ENCODE data around the gene ATP10A.

Gene ATP10A

DNA sequence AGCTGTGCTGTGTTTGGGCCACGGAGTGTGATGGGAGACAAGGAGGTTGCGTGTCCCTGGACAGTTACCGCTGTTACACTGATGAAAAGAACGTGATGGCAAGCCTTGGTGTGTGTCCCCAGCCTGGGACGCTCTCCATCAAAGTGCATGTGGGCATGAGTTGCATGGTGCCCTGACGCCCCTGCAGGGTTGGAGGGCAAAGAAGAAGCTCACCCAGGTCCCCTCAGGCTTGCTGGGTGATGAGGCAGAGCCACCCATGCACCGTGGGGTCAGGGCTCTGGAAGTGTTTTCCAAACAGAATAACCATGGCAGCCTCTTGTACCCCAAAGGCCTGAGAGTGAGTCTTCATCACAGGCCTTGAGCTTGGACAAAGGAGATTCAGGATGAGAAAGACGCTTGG lies 189.2 kb downstream of the ATP10A start:
- no peak for DNase-seq (ENCODE audit: low read depth)
- no peak overlapping the region for H3K4me3 ChIP-seq (ENCODE audit: control insufficient read depth, low read depth, low read length)
- TF ChIP-seq, protein P1, sequence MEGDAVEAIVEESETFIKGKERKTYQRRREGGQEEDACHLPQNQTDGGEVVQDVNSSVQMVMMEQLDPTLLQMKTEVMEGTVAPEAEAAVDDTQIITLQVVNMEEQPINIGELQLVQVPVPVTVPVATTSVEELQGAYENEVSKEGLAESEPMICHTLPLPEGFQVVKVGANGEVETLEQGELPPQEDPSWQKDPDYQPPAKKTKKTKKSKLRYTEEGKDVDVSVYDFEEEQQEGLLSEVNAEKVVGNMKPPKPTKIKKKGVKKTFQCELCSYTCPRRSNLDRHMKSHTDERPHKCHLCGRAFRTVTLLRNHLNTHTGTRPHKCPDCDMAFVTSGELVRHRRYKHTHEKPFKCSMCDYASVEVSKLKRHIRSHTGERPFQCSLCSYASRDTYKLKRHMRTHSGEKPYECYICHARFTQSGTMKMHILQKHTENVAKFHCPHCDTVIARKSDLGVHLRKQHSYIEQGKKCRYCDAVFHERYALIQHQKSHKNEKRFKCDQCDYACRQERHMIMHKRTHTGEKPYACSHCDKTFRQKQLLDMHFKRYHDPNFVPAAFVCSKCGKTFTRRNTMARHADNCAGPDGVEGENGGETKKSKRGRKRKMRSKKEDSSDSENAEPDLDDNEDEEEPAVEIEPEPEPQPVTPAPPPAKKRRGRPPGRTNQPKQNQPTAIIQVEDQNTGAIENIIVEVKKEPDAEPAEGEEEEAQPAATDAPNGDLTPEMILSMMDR (conservative IDR thresholded peaks at IDR 0.05; ENCODE audit: control insufficient read depth, insufficient read depth, low read depth, low read length), result no peak

DNA sequence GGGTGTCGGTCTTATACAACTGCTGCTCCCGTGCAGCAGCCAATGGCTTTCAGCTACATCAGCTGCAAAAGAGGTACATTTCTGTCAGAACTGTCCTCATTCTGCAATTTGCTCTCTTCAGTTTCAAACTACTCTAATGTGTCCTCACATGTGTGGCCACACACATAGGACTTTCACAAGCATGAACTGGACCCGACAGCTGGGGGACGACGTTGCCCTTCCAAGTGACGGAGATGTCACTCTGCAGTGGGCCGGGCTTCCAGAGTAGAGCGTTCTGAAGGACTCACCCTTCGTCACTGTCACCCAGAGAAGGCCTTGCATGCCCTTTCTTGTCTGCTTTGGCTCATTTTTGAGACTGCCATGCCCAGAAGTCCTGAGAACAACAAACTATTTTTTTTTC lies 189.8 kb downstream of the ATP10A start:
- H3K4me3 ChIP-seq (ENCODE audit: control insufficient read depth, low read depth, low read length), result no peak overlapping the region
- TF ChIP-seq, protein P1 (conservative IDR thresholded peaks at IDR 0.05; ENCODE audit: control insufficient read depth, insufficient read depth, low read depth, low read length), result no peak
- no peak for DNase-seq (ENCODE audit: low read depth)

DNA sequence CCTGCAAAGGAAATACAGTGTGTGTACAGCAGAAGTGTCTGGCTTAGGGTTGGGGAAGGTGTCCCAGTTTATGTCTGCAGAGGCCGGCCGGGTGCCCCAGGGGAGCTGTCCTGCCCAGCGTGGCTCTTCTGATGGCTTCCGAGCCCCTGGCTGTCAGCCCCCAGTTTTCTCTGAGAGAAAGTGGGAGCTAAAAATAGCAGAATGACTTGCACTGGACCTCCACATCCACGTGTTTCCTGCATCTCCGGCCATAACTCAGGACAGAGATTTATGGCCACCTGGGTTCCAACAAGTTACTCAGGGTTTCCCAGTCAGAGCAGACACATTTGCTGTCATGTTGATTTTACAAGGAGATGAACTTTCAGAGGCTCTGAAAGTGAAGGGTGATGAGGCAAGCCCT lies 192.0 kb downstream of the ATP10A start:
- peak; percentile 33 for DNase-seq (ENCODE audit: low read depth)
- no peak overlapping the region for H3K4me3 ChIP-seq (ENCODE audit: control insufficient read depth, low read depth, low read length)
- TF ChIP-seq, protein P1 (conservative IDR thresholded peaks at IDR 0.05; ENCODE audit: control insufficient read depth, insufficient read depth, low read depth, low read length), result no peak

DNA sequence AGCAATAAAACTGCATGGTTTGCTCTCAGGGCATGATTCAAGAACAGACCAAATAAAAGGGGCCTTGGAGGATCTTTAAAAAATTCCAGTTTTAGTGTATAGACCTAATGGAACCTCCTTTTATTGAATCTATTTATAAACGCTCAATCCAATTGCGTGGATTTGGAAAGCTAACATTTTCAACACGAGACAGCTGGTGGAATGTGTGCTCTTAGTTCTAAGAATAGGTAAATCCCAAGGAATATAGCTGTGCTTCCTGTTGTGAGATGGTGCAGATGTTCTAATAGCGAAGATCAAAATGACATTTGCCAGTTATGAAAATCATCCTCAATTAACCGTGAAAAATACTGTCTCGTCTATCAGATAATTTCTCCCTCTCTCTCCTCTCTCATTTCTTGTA lies 192.5 kb downstream of the ATP10A start:
- no peak for DNase-seq (ENCODE audit: low read depth)
- TF ChIP-seq, protein P1 (conservative IDR thresholded peaks at IDR 0.05; ENCODE audit: control insufficient read depth, insufficient read depth, low read depth, low read length), result no peak
- no peak overlapping the region for H3K4me3 ChIP-seq (ENCODE audit: control insufficient read depth, low read depth, low read length)

DNA sequence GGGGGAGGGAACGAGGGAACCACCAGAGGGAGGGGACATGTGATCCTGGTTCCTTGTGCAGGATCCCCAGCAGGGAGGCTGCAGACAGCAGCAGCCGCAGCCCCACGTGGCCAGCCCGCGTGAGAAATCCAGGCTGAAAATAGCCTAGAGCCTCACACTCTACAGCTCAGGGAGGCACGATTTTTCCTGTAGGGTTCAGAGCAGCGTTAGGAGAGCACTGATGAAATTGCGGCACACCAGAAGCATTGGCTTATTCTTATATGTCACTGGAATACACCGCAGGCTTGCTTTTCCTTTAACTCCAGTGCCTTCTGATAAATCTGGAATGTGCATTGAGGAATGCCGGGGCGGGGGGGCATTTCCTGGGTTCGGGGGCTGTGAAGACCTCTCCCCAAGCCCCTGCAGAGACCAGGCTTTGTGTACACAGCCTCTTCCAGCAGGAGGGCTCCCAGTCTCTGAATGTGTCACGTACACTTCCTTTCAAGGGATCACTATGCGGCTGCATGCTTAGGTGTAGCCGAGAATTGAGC lies 193.0 kb downstream of the ATP10A start:
- peak; percentile 56 for DNase-seq (ENCODE audit: low read depth)
- no peak overlapping the region for H3K4me3 ChIP-seq (ENCODE audit: control insufficient read depth, low read depth, low read length)
- TF ChIP-seq, protein P1 (conservative IDR thresholded peaks at IDR 0.05; ENCODE audit: control insufficient read depth, insufficient read depth, low read depth, low read length), result no peak

DNA sequence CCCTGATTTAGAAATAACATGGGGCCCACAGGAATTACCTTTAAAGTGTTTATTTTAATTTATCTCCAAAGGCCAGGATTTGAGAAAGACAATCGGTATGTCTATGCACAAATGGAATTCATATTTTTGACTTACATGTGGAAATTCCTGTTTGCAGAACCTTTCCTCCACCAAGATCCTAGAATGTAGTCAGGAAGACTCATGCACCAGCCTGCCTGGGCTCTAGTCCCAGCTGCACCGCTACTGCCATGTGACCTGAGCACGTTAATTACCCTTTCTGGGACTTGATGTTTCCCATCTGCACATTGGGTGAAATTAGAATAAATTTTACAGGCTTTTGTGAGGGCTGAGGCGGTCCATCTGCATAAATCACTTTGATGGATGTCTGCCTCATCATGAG lies 194.2 kb downstream of the ATP10A start:
- DNase-seq (ENCODE audit: low read depth), result no peak
- no peak overlapping the region for H3K4me3 ChIP-seq (ENCODE audit: control insufficient read depth, low read depth, low read length)
- TF ChIP-seq, protein P1 (conservative IDR thresholded peaks at IDR 0.05; ENCODE audit: control insufficient read depth, insufficient read depth, low read depth, low read length), result no peak

DNA sequence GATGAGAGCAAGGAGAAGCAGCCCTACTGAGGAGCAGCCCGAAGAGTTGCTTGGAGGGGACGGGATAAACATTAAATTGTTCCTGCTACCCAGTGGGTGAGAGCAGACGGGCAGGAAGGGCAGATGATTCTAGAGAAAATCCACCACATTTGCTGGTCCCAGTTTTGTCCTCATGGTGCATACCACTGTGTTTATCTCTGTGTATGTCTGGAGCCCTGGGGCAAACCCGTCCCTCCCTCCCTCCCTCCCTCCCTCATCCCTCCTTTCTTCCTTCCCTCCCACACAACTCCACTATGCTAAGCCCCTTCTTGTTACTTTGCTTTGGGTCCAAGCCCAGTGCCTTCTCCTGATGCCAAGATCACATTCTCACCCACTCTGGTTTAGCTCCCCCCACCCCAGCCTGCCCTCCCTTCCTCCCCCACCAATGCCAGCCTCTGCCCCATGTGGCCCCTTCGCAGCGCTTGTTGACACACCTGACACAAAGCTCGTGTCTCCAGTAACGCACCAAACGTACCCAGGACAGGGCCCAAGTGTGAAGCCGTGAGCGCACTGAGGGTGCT lies 194.8 kb downstream of the ATP10A start:
- DNase-seq (ENCODE audit: low read depth), result no peak
- H3K4me3 ChIP-seq (ENCODE audit: control insufficient read depth, low read depth, low read length), result no peak overlapping the region
- TF ChIP-seq, protein P1 (conservative IDR thresholded peaks at IDR 0.05; ENCODE audit: control insufficient read depth, insufficient read depth, low read depth, low read length), result no peak

Data from fibroblast of mammary gland (primary cell).